ENCODE data around the gene DOCK3. TPM values are rescaled to one million over a fixed set of nuclear protein-coding genes. Genes with fewer than 3 reads are reported as not detected.
"Not testable (repeated sequence)": the region's sequence is repeated elsewhere in the genome, so short reads cannot be mapped to it uniquely, and the experiment has no call there.

Gene DOCK3
- total RNA-seq, 1 donor from 2014 or later = 6.2 TPM

DNA sequence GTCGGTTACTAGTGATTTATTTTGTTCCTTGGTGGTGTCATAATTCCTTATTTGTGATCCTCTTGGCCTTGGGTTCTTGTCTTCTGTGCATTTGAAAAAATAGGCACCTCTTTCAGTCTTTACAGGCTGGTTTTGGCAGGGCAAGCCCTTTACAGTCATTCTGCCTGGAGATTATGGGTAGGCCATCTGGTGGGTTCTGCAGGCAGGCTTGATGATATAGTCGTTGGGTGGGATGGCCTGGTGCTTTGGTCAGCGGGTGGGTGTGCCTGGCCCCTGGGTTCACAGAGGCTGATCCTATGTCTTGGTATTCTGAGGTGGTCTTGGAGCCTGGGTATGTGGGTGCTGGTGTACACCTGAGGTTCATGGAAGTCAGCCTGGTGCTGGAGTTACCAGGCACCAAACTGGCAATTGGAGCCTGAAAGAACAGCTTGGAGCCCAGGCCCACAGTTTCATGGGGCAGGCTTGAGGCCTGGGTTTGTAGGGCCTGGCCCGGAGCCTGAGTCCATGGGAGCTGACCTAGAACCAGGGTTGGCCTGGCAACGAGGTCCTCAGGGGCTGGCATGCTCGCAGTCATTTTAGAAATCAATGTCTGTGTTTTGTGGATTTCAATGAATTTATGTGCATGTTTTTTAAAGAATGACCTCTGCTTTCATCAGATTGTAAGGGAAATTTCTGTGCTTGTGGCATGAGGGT, 63.3 kb downstream of the DOCK3 start:
- no peak for ATAC-seq
- intact Hi-C loops (cut with DNase I) = no loop called here

DNA sequence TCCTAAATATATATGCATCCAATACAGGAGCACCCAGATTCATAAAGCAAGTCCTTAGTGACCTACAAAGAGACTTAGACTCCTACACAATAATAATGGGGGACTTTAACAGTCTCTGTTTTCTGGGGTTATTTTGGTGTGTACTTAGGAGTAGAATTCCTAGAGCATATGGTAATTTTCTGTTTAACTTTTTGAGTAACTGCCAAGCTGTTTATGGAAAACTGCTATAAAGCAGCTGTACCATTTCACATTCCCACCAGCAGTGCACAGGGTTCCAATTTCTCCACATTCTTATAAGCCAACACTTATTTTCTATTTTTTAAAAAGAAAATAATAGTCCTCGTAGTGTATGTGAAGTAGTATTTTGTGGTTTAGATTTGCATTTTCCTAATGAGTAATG, 68.9 kb downstream of the DOCK3 start:
- intact Hi-C loops (cut with DNase I) = no loop called here

More for the DNA sequence above, 63.3 kb downstream of the DOCK3 start:
- no peak for DNase-seq (ENCODE audit: low spot score)

GRCh38 chr3:50749822-50750221, 75.1 kb downstream of the DOCK3 start:
- no peak for DNase-seq (ENCODE audit: low spot score)
- no peak for ATAC-seq
- intact Hi-C loops (cut with DNase I) = no loop called here

More for the DNA sequence above, 68.9 kb downstream of the DOCK3 start:
- DNase-seq (ENCODE audit: low spot score) = no peak
- no peak for ATAC-seq

GRCh38 chr3:50759015-50759414, 84.3 kb downstream of the DOCK3 start:
- intact Hi-C loops (cut with DNase I) = no loop called here

DNA sequence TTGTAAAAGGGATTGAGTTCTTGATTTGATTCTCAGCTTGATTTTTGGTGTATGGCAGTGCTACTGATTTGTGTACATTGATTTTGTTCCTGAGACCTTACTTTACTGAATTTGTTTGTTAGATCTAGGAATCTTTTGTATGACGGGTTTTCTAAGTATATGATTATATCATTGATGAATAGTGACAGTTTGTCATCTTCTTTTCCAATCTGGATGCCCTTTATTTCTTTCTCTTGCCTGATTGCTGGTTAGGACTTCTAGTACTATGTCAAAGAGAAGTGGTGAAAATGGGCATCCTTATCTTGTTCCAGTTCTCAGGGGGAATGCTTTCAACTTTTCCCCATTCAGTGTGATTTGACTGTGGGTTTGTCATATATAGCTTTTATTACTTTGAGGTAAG, 103.0 kb downstream of the DOCK3 start:
- ATAC-seq (no peak), DNase-seq (ENCODE audit: low spot score) (no peak)
- intact Hi-C loops (cut with DNase I) = no loop called here

More at GRCh38 chr3:50759015-50759414, 84.3 kb downstream of the DOCK3 start:
- ATAC-seq (no peak), DNase-seq (ENCODE audit: low spot score) (no peak)

- ATAC-seq; DNase-seq (ENCODE audit: low spot score); intact Hi-C loops (cut with DNase I): not testable (repeated sequence)
These were observed 107.0 kb downstream of the DOCK3 start for GRCh38 chr3:50781766-50782165.

- ATAC-seq (no peak), DNase-seq (ENCODE audit: low spot score) (no peak)
- intact Hi-C loops (cut with DNase I) = loop anchor here (5.0 kb wide), 1 partner anchor 1351 kb away; no protein-coding TSS in a partner anchor
These were observed 111.9 kb downstream of the DOCK3 start for GRCh38 chr3:50786631-50787030.

- intact Hi-C loops (cut with DNase I) = not testable (repeated sequence)
These were observed 116.2 kb downstream of the DOCK3 start for GRCh38 chr3:50790894-50791293.

GRCh38 chr3:50792568-50792967, 117.8 kb downstream of the DOCK3 start:
- no peak for ATAC-seq
- no peak for DNase-seq (ENCODE audit: low spot score)
- intact Hi-C loops (cut with DNase I) = no loop called here

More at GRCh38 chr3:50790894-50791293, 116.2 kb downstream of the DOCK3 start:
- ATAC-seq; DNase-seq (ENCODE audit: low spot score): not testable (repeated sequence)

- intact Hi-C loops (cut with DNase I); ATAC-seq; DNase-seq (ENCODE audit: low spot score): not testable (repeated sequence)
These were observed 129.1 kb downstream of the DOCK3 start for GRCh38 chr3:50803805-50804204.

DNA sequence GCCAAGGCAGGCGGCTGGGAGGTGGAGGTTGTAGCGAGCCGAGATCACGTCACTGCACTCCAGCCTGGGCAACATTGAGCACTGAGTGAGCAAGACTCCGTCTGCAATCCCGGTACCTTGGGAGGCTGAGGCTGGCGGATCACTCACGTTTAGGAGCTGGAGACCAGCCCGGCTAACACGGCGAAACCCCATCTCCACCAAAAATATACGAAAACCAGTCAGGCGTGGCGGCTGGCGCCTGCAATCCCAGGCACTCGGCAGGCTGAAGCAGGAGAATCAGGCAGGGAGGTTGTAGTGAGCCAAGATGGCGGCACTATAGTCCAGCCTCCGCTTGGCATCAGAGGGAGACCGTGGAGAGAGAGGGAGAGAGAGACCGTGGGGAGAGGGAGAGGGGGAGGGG, 129.6 kb downstream of the DOCK3 start:
- intact Hi-C loops (cut with DNase I); DNase-seq (ENCODE audit: low spot score); ATAC-seq: not testable (repeated sequence)

DNA sequence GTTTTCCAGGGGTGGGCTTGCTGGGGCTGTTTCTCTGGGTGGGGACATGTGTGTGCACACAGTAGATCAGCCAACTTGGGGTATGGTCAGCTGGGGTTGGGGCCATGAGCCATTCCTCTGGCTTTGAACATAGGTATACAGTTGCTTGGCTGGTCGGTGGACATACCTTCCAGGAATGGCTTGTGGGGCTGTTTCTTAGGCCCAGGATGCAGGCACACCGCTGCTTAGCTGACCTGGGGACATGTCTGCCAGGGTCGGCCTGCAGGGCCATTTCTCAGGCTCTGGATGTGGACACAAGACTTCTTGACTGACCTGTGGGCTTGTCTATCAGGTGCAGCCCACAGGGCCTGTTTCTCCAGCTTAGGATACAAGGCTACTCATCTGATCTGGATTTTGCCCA, 130.6 kb downstream of the DOCK3 start:
- DNase-seq (ENCODE audit: low spot score) (no peak), ATAC-seq (no peak)
- intact Hi-C loops (cut with DNase I) = no loop called here

DNA sequence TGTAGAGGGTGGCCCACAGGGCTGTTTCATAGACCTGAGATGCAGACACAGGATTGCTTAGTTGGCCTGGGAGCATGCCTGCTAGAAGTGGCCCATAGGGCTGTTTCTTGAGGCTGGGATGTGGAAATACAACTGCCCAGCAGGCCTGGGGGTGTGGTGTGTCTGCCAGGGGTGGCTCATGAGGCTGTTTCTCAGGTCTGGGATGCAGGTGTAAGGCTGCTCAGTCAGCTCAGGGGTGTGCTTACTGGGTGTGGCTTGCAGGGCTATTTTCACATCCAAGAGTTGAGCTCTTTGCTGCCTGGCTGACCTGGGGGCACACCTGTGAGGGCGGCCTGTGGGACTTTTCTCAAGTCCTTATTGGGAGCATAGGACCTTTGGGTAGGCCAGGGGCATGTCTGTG, 131.3 kb downstream of the DOCK3 start:
- intact Hi-C loops (cut with DNase I) = no loop called here
- ATAC-seq (no peak), DNase-seq (ENCODE audit: low spot score) (no peak)

GRCh38 chr3:50806806-50807205, 132.1 kb downstream of the DOCK3 start:
- no peak for ATAC-seq
- intact Hi-C loops (cut with DNase I) = no loop called here
- DNase-seq (ENCODE audit: low spot score) = no peak

DNA sequence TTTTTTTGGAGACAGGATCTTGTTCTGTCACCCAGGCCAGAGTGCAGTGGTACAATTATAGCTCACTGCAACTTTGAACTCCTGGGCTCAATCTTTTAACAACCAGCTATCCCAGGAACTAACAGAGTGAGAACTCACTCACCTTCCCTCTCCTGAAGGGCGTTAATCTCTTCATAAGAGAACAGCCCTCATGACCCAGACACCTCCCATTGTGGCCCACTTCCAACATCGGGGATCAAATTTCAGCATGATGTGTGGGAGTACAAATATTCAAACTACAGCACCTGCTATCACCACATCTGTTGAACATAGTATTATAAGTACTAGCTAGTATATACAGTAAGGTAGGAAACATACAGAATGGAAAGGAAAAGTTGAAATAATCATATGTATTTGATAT, 132.5 kb downstream of the DOCK3 start:
- intact Hi-C loops (cut with DNase I) = no loop called here
- no peak for ATAC-seq
- DNase-seq (ENCODE audit: low spot score) = no peak

DNA sequence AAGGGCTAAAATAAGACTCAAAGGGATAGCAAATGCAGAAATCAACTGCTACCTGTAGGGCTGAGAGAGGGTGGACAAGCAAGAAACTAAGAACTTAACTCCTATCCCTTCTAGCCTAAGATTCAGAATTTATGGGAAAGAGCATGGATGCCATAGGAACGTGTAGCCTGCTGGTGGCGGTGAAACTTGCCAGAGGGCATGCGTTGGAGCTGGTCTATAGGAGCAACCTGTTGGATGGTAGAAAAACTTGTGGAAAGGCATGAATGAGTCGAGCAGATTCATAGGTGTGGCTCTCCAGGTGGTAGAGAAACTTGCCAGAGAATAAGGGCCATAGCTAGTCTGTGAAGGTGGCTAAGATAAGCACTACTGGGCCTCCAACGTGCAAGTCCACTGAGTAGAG, 137.2 kb downstream of the DOCK3 start:
- ATAC-seq (no peak), DNase-seq (ENCODE audit: low spot score) (no peak)
- intact Hi-C loops (cut with DNase I) = no loop called here

DNA sequence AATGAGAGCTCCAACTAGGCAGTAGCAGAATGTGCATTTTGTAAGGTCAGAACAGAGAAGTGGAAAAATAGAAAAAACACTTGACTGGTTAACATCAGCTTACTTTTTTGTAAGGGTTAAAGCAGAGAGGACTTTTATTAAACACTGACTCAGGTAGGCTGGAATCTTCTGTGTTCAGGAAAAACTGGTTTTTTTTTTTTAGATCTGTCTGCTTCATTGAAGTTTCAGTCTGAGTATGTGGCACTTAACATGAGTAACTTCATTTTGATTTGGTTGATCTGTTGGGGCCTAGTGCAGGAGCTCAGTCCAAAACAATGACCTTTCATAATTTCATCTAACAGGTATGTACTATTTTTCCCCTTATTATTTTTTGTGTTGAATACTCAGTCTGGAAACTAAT, 141.1 kb downstream of the DOCK3 start:
- ATAC-seq (no peak), DNase-seq (ENCODE audit: low spot score) (no peak)
- intact Hi-C loops (cut with DNase I) = no loop called here

DNA sequence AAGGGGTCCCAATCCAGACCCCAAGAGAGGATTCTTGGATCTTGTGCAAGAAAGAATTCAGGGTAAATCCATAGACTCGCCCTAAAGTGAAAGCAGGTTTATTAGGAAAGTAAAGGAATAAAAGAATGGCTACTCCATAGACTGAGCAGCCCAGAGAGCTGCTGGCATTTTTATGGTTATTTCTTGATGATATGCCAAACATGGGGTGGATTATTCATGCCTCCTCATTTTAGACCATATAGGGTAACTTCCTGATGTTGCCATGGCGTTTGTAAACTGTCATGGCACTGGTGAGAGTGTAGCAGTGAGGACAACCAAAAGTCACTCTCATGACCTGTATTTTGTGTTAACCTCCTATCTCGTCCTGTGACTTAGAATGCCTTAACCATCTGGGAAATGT, 142.2 kb downstream of the DOCK3 start:
- DNase-seq (ENCODE audit: low spot score) = no peak
- ATAC-seq = no peak
- intact Hi-C loops (cut with DNase I) = no loop called here

DNA sequence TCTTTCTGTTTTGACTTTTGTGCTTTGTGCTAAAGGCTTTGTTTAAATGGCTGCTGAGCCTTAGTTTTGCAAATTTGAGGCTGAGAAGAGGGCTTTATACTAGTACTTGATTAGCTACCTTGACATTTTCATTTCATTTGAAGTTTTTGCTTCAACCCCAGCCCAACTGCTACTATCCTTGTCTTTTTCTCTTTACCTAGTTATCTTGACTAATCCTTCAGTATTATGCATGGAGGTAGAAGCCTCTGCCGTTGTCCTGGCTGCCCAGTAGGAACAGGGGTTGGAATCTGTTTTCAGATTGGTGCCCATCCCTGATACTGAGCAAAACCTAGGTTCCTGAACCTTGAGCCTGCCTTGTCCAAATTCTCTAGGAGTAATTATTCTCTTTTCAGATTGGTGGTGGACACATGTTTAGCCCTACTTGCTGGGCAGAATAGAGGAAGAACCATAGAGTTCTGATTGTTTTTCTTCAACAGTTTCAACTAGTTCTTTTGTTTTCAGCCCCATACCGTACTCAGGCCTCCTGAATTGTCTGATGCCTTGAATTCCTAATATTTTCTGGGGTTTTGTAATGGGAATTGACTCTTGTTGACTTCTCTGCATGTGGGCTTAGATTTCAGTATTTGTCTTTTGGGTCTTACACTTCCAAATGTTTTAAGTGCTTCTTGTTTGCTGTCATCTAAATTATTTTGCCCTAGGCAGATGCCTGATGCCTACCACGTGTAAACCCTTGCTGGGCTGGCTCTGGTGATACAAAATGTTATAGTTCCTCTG, 143.2 kb downstream of the DOCK3 start:
- ATAC-seq = no peak
- no peak for DNase-seq (ENCODE audit: low spot score)
- intact Hi-C loops (cut with DNase I) = no loop called here

- intact Hi-C loops (cut with DNase I) = no loop called here
- no peak for ATAC-seq
- DNase-seq (ENCODE audit: low spot score) = no peak
These were observed 145.2 kb downstream of the DOCK3 start for GRCh38 chr3:50819882-50820281.

Data from sciatic nerve (tissue), 2 donors.